GM18867 (cell line): ENCODE data around the gene LRRC7.

Experiments used
- ATAC-seq: cut with Tn5 transposase; IDR thresholded peaks from one replicate; pipeline ENCODE4 v1.9.1; 2021; ENCODE audit warnings: mild to moderate bottlenecking, moderate library complexity; ENCODE audit not compliant: unreplicated experiment

Gene LRRC7

GRCh38 chr1:69587391-69587790, 19.7 kb downstream of the LRRC7 start:
- ATAC-seq, result no peak

- no peak for ATAC-seq
These were observed 22.1 kb downstream of the LRRC7 start for GRCh38 chr1:69589799-69590198.

- no peak for ATAC-seq
These were observed 24.6 kb downstream of the LRRC7 start for GRCh38 chr1:69592341-69592740.

- no peak for ATAC-seq
These were observed 27.8 kb downstream of the LRRC7 start for GRCh38 chr1:69595486-69595885.

- ATAC-seq, result no peak
These were observed 43.6 kb downstream of the LRRC7 start for GRCh38 chr1:69611316-69611715.

GRCh38 chr1:69613414-69613813, 45.7 kb downstream of the LRRC7 start:
- ATAC-seq, result no peak

GRCh38 chr1:69638673-69639072, 71.0 kb downstream of the LRRC7 start:
- no peak for ATAC-seq

- ATAC-seq, result no peak
These were observed 71.4 kb downstream of the LRRC7 start for GRCh38 chr1:69639159-69639558.

GRCh38 chr1:69643266-69643665, 75.5 kb downstream of the LRRC7 start:
- no peak for ATAC-seq

- no peak for ATAC-seq
These were observed 77.8 kb downstream of the LRRC7 start for GRCh38 chr1:69645477-69645876.

- no peak for ATAC-seq
These were observed 80.8 kb downstream of the LRRC7 start for GRCh38 chr1:69648486-69648885.

- ATAC-seq, result no peak
These were observed 81.8 kb downstream of the LRRC7 start for GRCh38 chr1:69649383-69649990.

- ATAC-seq, result no peak
These were observed 83.1 kb downstream of the LRRC7 start for GRCh38 chr1:69650779-69651178.

GRCh38 chr1:69651656-69652055, 83.9 kb downstream of the LRRC7 start:
- ATAC-seq, result no peak

GRCh38 chr1:69657971-69658370, 90.2 kb downstream of the LRRC7 start:
- no peak for ATAC-seq

GRCh38 chr1:69661686-69662085, 94.0 kb downstream of the LRRC7 start:
- no peak for ATAC-seq

GRCh38 chr1:69662321-69662720, 94.6 kb downstream of the LRRC7 start:
- ATAC-seq, result no peak

GRCh38 chr1:69671363-69672010, 103.8 kb downstream of the LRRC7 start:
- ATAC-seq, result no peak

- no peak for ATAC-seq
These were observed 105.6 kb downstream of the LRRC7 start for GRCh38 chr1:69673321-69673720.

- no peak for ATAC-seq
These were observed 112.2 kb downstream of the LRRC7 start for GRCh38 chr1:69679965-69680364.

- no peak for ATAC-seq
These were observed 118.8 kb downstream of the LRRC7 start for GRCh38 chr1:69686367-69686984.

- ATAC-seq, result no peak
These were observed 120.5 kb downstream of the LRRC7 start for GRCh38 chr1:69688193-69688592.
